Measurements from ENCODE around the gene MZF1.

MZF1 gene

DNA sequence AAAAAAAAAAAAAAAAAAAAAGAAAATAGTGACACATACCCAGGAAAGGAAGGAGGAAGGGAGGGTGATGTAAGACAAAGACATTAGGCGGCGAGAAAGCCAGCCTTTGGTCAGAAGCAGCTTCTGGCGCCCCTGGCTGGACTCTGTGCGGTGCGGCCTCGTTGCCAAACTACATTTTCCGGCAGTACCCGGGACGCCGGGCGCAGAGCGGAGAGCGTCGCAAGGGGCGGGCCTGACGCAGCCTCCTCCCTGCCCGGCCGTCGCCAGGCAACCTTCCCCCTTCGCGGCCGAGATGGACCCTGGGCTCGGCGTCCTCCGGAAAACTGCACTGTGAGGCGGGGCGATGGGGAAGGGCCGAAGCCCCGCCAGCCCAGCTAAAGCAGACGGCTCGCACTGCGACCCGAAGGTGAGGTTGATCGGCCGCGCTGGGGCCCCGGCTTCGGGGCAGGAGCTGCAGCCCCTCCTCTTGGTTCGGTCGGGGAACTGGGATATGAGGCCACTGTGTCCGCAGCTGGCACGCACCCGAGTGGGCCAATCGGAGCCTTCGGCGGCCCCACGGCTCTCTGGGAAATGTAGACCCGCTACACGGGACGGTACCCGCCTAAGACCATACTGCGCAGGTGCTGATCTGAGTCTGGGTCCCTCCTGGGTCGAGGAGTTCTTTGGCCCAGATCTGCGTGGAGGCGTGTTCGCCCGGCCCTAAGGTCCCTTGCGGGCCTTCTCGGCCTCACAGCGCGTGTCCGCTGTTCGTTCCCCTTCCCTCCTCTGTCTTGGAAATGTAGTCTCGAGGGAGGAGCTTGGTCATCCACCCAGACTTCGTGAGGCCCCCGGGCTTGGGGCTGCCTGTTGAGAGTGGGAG lies 2.3 kb upstream of the MZF1 start:
- H3K27ac Mint-ChIP-seq = peak overlapping the region; percentile 99
- no peaks in the 10 kb centered on the region for H3K9me3 Mint-ChIP-seq
- peak overlapping the region; percentile 96 for H3K4me3 Mint-ChIP-seq
- H3K36me3 Mint-ChIP-seq (ENCODE audit: low read depth) = peaks cover 2% of the 10 kb centered on the region
- H3K27me3 Mint-ChIP-seq (ENCODE audit: low read depth) = no peaks in the 10 kb centered on the region
- H3K4me1 Mint-ChIP-seq (ENCODE audit: low read depth) = peaks cover 33% of the 10 kb centered on the region

DNA sequence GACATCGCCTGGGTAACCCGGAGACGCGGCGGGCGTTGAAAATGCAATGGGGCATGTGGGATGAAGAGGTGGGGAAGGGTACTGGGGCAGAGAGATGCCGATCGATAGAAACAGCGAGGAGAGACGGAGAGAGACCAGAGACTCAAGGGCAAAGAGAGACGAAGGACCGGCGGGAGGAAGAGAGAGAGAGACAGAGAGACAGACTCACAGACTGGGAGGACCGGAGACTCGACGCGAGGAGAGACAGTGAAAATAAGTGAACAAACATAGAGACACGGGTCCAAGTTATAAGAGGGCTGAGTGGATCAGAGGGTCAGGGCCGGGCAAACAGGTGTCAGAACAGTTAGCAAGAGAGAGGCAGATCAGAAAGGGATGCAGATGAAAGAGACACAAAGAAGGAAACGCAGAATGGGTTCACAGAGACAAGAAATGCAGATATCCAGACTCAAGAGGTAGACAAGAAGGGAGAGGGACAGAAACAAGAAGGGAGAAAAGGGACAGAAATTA lies 576 bp upstream of the MZF1 start:
- Mint-ChIP-seq H3K9me3 (no peaks in the 10 kb centered on the region), H3K4me1 (ENCODE audit: low read depth) (peaks cover 33% of the 10 kb centered on the region), H3K36me3 (ENCODE audit: low read depth) (peaks cover 6% of the 10 kb centered on the region), H3K4me3 (peak overlapping the region; percentile 96), H3K27me3 (ENCODE audit: low read depth) (no peaks in the 10 kb centered on the region), H3K27ac (peak overlapping the region; percentile 99)

DNA sequence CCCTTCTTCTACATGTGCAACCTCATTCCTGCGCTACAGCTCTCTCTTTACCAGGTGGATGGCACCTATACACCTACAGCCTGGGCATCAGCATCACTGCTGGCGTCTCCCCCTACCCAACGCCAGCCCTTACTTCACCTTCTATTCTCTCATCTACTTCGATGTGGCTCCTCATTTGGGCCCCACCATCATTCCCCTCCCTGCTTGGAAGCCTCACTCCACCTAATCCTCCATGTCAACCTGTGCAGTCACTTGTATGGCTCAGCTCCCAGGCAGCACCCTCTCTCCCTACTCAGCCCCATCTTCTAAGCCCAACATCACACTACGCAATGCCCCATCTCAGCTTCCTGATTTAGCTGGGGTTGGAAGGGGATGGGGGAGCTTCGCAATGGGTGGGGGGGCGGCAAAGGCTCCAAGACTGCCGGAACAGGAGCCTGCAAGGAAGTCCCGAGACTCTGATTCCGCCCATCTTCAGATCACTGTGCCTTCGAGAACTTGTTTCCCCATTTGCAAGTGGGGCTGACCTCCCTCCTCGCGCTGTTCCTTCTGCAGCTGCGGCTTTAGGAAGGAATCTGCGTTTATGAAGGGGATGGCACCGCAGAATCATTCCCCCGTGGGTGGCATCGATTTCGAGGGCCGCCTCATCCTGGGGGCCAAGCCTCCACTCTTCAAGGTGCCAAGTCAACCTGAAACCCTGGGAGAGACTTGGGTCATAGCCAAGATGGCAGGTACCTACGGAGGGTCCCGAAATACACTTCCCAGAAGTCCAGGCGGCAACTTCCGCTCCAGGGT lies 913 bp downstream of the MZF1 start:
- Mint-ChIP-seq H3K9me3 (no peaks in the 10 kb centered on the region), H3K4me1 (ENCODE audit: low read depth) (peaks cover 29% of the 10 kb centered on the region), H3K36me3 (ENCODE audit: low read depth) (peaks cover 15% of the 10 kb centered on the region), H3K27me3 (ENCODE audit: low read depth) (no peaks in the 10 kb centered on the region), H3K4me3 (peak overlapping the region; percentile 96), H3K27ac (peak overlapping the region; percentile 99)

DNA sequence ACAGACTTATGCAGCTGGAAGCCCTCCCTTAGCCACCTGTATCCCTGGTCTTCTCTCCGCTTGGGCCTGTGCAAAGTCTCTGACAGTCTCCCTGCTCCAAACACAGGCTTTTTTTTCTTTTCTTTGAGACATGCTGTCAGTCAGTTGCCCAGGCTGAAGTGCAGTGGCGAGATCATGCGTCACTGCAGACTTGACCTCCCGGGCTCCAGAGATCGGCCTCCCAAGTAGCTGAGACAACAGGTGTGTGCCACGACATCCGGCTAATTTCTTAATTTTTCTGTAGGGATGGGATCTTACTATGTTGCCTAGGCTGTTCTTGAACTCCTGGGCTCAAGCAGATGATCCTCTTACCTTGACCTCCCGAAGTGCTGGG lies 1.6 kb downstream of the MZF1 start:
- Mint-ChIP-seq H3K36me3 (ENCODE audit: low read depth) (peaks cover 15% of the 10 kb centered on the region), H3K4me1 (ENCODE audit: low read depth) (peaks cover 29% of the 10 kb centered on the region), H3K4me3 (no peak overlapping the region), H3K27me3 (ENCODE audit: low read depth) (no peaks in the 10 kb centered on the region), H3K9me3 (no peaks in the 10 kb centered on the region), H3K27ac (no peak overlapping the region)

DNA sequence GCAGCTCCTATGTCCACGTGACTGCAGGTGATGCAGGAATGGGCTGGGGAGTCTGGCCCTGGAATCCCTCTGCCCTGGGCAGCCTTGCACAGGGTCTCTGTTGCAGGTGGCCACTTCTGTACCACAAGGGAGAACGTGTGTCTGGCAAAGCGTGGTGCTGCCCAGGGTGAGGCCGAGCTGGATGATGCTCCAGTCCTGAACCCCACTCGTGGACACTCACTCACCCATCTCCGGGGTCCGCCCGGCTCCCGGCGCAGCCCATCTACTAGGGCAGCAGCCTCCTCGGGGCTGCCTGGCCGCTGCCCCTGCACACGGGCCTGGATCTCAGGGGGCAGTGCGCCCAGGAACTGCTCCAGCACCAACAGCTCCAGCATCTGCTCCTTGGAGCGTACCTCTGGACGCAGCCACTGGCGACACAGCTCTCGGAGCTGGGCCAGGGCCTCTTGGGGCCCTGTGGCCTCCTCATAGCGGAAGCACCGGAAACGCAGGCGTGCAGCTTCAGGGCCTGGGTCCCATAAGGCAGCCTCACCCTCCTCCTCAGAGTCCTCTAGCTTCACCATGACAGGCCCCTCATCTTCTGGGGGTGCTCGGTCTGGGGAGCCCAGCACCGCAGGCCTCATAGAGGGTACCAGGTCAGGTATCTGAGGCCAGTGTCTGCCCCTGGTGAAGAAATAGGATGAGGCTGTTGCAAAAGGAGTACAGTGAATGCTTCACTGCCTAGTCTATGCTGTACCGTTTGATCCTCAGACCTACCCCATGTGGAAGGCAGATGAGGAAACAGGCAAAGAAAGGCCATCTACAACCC lies 2.2 kb downstream of the MZF1 start:
- peaks cover 15% of the 10 kb centered on the region for H3K36me3 Mint-ChIP-seq (ENCODE audit: low read depth)

DNA sequence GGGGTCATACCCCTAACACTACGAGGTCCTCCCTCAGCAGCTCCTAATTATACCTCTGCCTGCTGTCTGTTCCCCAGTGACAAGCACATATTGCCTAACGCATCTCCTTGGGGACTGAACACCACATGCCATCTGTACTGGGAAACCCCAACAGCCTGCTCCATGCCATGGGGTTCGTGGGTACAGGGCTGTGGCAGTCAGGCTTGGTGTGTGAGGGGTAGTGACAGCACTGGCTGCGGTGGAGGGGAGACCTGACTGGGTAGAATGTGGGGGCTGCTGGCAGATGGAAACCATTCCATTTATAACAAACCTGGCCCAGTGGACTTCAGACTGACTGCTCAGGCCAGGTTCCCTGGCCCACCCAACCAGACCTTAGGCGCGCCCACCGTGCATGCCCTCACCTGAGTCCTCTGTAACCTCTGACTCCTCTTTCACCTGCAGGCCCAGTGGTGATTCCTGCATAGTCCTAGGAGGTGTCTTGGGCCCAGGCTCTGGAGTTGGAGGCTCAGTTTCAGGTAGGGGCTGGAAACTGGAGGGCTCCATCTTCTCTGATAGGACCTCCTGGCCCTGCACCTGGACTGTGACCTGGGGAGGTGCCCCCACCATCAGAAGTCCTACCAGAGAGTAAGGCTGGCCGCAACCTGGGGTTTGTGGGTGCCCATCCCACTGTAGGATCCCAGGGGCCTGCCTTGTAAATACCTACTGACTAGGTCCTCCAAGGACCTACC lies 3.0 kb downstream of the MZF1 start:
- H3K27me3 Mint-ChIP-seq (ENCODE audit: low read depth) = no peaks in the 10 kb centered on the region
- no peak overlapping the region for H3K27ac Mint-ChIP-seq
- no peak overlapping the region for H3K4me3 Mint-ChIP-seq
- H3K4me1 Mint-ChIP-seq (ENCODE audit: low read depth) = peaks cover 24% of the 10 kb centered on the region
- peaks cover 15% of the 10 kb centered on the region for H3K36me3 Mint-ChIP-seq (ENCODE audit: low read depth)
- H3K9me3 Mint-ChIP-seq = no peaks in the 10 kb centered on the region

More for the DNA sequence above, 2.2 kb downstream of the MZF1 start:
- Mint-ChIP-seq H3K4me3 (no peak overlapping the region), H3K4me1 (ENCODE audit: low read depth) (peaks cover 27% of the 10 kb centered on the region), H3K27me3 (ENCODE audit: low read depth) (no peaks in the 10 kb centered on the region), H3K27ac (no peak overlapping the region), H3K9me3 (no peaks in the 10 kb centered on the region)

DNA sequence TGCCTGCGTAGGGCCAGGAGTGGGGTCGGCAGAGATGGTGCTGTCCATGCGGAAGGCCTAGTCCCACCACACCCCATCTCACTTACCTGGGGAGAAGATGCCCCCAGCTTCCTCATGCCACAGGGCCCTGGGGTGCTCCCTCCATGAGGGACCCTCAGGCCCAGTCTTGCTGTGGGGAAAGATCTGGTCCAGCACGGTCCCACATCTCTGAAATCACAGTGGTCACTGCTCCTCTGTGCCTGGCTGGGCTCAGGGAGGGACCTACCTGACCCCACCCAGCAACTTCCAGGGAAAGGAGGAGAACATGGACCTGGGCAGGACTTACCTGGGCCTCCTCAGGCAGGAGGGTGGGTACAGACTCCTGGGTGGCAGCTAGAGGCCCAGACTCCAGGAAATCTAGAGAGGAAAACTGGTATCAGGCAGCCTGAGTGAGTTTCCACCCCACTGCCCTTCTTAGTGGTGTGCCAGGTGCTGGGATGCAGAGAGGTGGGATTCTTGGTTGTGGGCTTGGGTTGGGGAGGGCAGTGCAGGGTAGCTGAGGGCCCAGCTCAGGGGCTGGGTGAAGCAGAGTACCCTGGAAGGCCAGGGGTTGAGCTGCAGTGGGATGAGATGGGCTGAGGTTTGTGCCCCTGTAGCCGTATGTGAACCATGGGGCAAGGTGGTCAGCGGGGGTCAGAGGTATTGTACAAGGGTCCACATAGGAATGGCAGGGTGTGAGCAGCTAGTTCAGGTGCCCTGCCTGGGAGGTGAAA lies 3.8 kb downstream of the MZF1 start:
- Mint-ChIP-seq H3K27me3 (ENCODE audit: low read depth) (no peaks in the 10 kb centered on the region), H3K9me3 (no peaks in the 10 kb centered on the region), H3K27ac (no peak overlapping the region), H3K4me3 (no peak overlapping the region), H3K4me1 (ENCODE audit: low read depth) (peaks cover 27% of the 10 kb centered on the region), H3K36me3 (ENCODE audit: low read depth) (peaks cover 15% of the 10 kb centered on the region)

DNA sequence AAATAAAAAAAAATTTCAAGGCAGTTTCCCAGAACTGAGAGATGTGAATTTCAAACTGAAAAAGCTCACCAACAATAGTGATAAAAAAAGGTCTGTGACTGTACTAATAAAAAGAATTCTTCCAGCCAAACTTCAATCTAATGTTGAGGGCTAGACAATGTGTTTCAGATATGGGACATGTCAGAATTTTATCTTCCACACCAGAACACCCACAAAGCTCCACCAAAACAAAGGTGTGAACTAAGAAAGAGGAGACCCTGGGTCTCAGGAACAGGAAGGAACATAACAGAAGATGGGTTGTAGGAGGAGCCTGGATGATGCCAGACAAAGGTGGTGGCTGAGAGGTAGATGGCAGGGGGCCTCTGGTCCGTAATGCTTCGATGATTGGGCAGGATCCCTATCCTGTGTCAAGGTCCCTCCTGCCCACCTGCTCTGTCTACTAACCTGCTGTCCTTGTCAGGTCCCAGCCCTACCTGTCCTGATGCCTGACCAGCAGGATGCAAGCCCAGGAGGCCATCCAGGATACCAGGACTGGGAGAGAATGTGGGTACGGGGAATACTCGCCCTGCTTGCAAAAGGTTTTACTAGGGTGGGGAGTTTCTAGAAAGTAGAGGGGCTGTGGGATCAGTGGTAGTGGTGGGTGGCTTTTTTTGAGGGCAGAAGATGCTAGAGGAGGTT lies 4.5 kb downstream of the MZF1 start:
- H3K9me3 Mint-ChIP-seq = no peaks in the 10 kb centered on the region
- H3K27me3 Mint-ChIP-seq (ENCODE audit: low read depth) = no peaks in the 10 kb centered on the region
- peaks cover 17% of the 10 kb centered on the region for H3K36me3 Mint-ChIP-seq (ENCODE audit: low read depth)
- peaks cover 31% of the 10 kb centered on the region for H3K4me1 Mint-ChIP-seq (ENCODE audit: low read depth)
- no peak overlapping the region for H3K4me3 Mint-ChIP-seq
- peak overlapping the region; percentile 15 for H3K27ac Mint-ChIP-seq

DNA sequence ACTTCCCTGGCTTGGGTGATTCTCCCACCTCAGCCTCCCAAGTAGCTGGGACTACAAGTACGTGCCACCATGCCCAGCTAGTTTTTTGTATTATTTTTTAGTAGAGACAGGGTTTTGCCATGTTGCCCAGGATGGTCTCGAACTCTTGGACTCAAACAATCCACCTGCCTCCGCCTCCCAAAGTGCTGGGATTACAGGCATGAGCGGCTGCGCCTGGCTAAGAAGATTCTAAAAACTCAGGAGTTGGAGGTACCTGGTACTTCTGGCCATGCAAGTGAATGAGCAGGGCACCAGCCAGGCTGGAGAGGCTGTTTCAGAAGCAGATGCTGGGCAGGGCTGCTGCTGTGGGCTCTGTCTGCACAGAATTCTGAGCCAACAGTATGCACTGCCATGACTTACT lies 6.1 kb downstream of the MZF1 start:
- Mint-ChIP-seq H3K9me3 (no peaks in the 10 kb centered on the region), H3K4me1 (ENCODE audit: low read depth) (peaks cover 29% of the 10 kb centered on the region), H3K27ac (no peak overlapping the region), H3K36me3 (ENCODE audit: low read depth) (peaks cover 19% of the 10 kb centered on the region), H3K27me3 (ENCODE audit: low read depth) (no peaks in the 10 kb centered on the region), H3K4me3 (no peak overlapping the region)

DNA sequence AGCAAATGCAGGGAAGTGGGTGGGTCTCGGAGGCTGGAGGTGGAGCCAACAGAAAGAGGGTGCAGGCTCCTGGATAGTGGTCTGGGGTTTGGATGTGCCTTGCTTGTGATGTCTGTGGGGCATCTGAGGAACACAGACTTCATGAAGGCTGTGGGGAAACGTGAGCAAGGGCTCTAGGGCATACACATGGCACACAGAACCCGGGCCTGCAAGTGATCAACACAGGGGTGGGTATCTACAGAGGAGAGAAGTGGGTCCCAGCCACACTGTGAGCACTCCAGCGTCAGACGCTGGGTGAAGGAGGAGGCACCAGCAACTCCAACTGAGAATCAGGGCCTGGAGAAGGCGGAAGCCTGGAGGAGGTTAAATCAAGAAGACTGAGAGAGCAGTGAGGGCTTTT lies 9.3 kb downstream of the MZF1 start:
- peak overlapping the region; percentile 82 for H3K4me3 Mint-ChIP-seq
- peak overlapping the region; percentile 67 for H3K27ac Mint-ChIP-seq
- peaks cover 49% of the 10 kb centered on the region for H3K4me1 Mint-ChIP-seq (ENCODE audit: low read depth)
- no peaks in the 10 kb centered on the region for H3K9me3 Mint-ChIP-seq
- H3K27me3 Mint-ChIP-seq (ENCODE audit: low read depth) = no peaks in the 10 kb centered on the region
- peaks cover 19% of the 10 kb centered on the region for H3K36me3 Mint-ChIP-seq (ENCODE audit: low read depth)

DNA sequence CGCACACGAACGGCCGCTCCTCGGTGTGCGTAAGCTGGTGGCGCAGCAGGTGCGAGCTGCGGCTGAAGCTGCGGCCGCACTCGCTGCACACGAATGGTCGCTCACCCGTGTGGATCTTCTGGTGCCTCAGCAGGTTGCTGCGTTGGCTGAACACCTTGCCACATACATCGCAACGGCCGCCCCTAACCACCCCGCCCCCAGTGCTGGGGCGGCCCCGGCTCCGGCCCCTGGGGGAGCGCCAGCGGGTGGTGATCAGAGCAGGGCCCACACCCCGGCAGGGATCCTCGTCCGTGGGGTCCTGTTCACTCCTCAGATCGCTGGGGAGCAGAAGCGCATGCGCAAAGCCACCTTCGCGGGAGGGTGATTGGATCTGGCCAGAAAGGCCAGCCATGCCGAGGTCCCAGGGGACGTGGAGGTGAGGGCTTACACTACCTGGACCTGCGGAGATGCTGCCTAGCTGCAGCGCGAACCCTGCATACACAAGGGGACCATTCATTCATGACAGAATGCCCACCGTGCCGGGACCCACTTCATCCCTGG lies 10.0 kb downstream of the MZF1 start:
- Mint-ChIP-seq H3K9me3 (no peaks in the 10 kb centered on the region), H3K27ac (peak overlapping the region; percentile 72), H3K4me1 (ENCODE audit: low read depth) (peaks cover 46% of the 10 kb centered on the region), H3K27me3 (ENCODE audit: low read depth) (no peaks in the 10 kb centered on the region), H3K36me3 (ENCODE audit: low read depth) (peaks cover 13% of the 10 kb centered on the region), H3K4me3 (peak overlapping the region; percentile 82)

DNA sequence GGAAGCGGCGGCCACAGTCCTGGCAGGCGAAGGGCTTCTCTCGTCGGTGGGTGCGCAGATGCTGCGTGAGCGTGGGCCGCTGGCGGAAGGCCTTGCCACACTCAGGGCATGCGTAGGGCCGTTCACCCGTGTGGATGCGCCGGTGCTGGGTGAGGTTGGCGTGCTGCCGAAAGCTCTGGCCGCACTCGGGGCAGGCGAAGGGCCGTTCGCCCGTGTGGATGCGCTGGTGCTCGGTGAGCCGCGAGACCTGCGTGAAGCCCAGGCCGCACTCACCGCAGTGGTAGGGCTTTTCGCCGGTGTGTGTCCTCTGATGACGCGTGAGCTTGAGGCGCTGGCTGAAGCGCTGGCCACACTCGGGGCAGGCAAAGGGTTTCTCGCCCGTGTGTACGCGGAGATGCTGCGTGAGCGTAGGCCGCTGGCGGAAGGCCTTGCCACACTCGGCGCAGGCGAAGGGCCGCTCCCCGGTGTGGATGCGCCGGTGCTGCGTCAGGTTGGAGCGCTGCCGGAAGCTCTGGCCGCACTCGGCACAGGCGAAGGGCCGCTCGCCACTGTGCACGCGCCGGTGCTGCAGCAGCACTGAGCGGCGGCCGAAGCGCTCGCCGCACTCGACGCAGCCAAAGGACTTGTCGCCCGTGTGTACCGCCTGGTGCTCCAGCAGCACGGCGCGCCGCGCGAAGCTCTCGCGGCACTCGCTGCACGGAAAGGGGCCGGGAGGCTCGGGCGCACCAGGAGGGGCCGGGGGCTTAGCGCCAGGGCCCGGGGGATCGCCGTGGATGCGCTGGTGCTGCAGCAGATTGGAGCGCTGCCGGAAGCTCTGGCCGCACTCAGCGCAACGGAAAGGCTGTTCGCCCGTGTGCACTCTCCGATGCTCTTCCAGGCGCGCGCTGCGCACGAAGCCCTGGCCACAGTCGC lies 10.8 kb downstream of the MZF1 start:
- Mint-ChIP-seq H3K36me3 (ENCODE audit: low read depth) (peaks cover 17% of the 10 kb centered on the region), H3K4me3 (peak overlapping the region; percentile 82), H3K27me3 (ENCODE audit: low read depth) (no peaks in the 10 kb centered on the region), H3K27ac (peak overlapping the region; percentile 72), H3K9me3 (no peaks in the 10 kb centered on the region), H3K4me1 (ENCODE audit: low read depth) (peaks cover 50% of the 10 kb centered on the region)

All from T-helper 1 cell treated with Interleukin-12 subunit alpha and Interleukin-12 subunit beta and Interleukin-4 antibody, amounts not matched to agents 30 μg/mL and 1 μg/mL, for 36 hours (primary cell).